ENCODE data around the gene ZSCAN9. TPM values are rescaled to one million over a fixed set of nuclear protein-coding genes. Genes with fewer than 3 reads are reported as not detected.

Gene ZSCAN9
- total RNA-seq, 1 experiment from 2014 or later: 14.4 TPM

- CTCF ChIA-PET: no interaction called here
- H3K36me3 ChIP-seq (ENCODE audit: control insufficient read depth, insufficient read depth, low read length): no peaks in the 10 kb centered on the region
- BruUV-seq (replicated peaks): no TSS peak
- no peak within 1 kb of the TSS for H3K27ac ChIP-seq (ENCODE audit: low read length)
- ATAC-seq: no peak
- no peaks in the 10 kb centered on the region for H3K4me1 ChIP-seq (ENCODE audit: control insufficient read depth, insufficient read depth, low read length)
- in situ Hi-C loops (cut with HindIII; ENCODE audit: low pct_unique_long_range_greater_than_20kb, low sequenced_read_pairs): no loop called here
- H3K27me3 ChIP-seq (ENCODE audit: control insufficient read depth, insufficient read depth, low read length): no peaks in the 10 kb centered on the region
- intact Hi-C loops (cut with micrococcal nuclease; ENCODE audit: unreplicated experiment): no loop called here
- no peak within 1 kb of the TSS for H3K4me3 ChIP-seq (ENCODE audit: low read depth in 2 of 2, low read length in 2 of 2)
- POLR2A ChIA-PET: no interaction called here
- TF ChIP-seq TCF7L2 (IDR thresholded peaks at IDR 0.05; ENCODE audit: low read depth, low read length) (no peak), POLR2AphosphoS5 (IDR thresholded peaks at IDR 0.05; ENCODE audit: low read depth, low read length) (no peak), REST (IDR thresholded peaks at IDR 0.05; ENCODE audit: insufficient read depth in 1 of 2, low read depth in 2 of 2, low read length in 1 of 2) (no peak), SIN3A (IDR thresholded peaks at IDR 0.05; ENCODE audit: borderline replicate concordance, insufficient read depth, low read depth, low read length) (no peak)
- TF ChIP-seq, protein P1, sequence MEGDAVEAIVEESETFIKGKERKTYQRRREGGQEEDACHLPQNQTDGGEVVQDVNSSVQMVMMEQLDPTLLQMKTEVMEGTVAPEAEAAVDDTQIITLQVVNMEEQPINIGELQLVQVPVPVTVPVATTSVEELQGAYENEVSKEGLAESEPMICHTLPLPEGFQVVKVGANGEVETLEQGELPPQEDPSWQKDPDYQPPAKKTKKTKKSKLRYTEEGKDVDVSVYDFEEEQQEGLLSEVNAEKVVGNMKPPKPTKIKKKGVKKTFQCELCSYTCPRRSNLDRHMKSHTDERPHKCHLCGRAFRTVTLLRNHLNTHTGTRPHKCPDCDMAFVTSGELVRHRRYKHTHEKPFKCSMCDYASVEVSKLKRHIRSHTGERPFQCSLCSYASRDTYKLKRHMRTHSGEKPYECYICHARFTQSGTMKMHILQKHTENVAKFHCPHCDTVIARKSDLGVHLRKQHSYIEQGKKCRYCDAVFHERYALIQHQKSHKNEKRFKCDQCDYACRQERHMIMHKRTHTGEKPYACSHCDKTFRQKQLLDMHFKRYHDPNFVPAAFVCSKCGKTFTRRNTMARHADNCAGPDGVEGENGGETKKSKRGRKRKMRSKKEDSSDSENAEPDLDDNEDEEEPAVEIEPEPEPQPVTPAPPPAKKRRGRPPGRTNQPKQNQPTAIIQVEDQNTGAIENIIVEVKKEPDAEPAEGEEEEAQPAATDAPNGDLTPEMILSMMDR (IDR thresholded peaks at IDR 0.05): no peak
- no peaks in the 10 kb centered on the region for H3K9me3 ChIP-seq (ENCODE audit: control insufficient read depth, insufficient read depth, low read depth, low read length)
- no peak for DNase-seq (ENCODE audit: low read depth, low spot score)
These were observed 34.1 kb downstream of the ZSCAN9 start, which contains the start of gene NKAPL for GRCh38 chr6:28258877-28259777. TSS of gene NKAPL (plus strand) at chr6:28259297. CDS start at chr6:28259372, 75 bp downstream.

- H3K27ac ChIP-seq (ENCODE audit: low read length): no peak overlapping the region; the same call in 1 of the 2 replicates
- H3K9me3 ChIP-seq (ENCODE audit: control insufficient read depth, insufficient read depth, low read depth, low read length): no peaks in the 10 kb centered on the region
- in situ Hi-C loops (cut with HindIII; ENCODE audit: low pct_unique_long_range_greater_than_20kb, low sequenced_read_pairs): no loop called here
- no peaks in the 10 kb centered on the region for H3K27me3 ChIP-seq (ENCODE audit: control insufficient read depth, insufficient read depth, low read length)
- BruUV-seq (replicated peaks): no TSS peak
- ATAC-seq (no peak), DNase-seq (ENCODE audit: low read depth, low spot score) (no peak)
- TF ChIP-seq, protein P1 (IDR thresholded peaks at IDR 0.05): no peak
- TF ChIP-seq SIN3A (IDR thresholded peaks at IDR 0.05; ENCODE audit: borderline replicate concordance, insufficient read depth, low read depth, low read length): no peak
- H3K4me1 ChIP-seq (ENCODE audit: control insufficient read depth, insufficient read depth, low read length): peaks cover 10% of the 10 kb centered on the region; the same call in 1 of the 2 replicates
- CTCF ChIA-PET: no interaction called here
- POLR2A ChIA-PET: no interaction called here
- no peaks in the 10 kb centered on the region; the same call in none of the 2 replicates for H3K36me3 ChIP-seq (ENCODE audit: control insufficient read depth, insufficient read depth, low read length)
- no peak overlapping the region for H3K4me3 ChIP-seq (ENCODE audit: low read depth in 2 of 2, low read length in 2 of 2)
- intact Hi-C loops (cut with micrococcal nuclease; ENCODE audit: unreplicated experiment): no loop called here
These were observed 38.8 kb downstream of the ZSCAN9 start for GRCh38 chr6:28263922-28264321.
